AG09309 (cell line): Measurements from ENCODE around the gene CDCA7.
A peak's percentile ranks its signal among the peaks of the same experiment; 100 is the strongest.
"Not testable (repeated sequence)": the region's sequence is repeated elsewhere in the genome, so short reads cannot be mapped to it uniquely, and the experiment has no call there.

Experiments
- DNase-seq: peaks from one replicate; pipeline ENCODE4 v3.0.0-alpha.2; 2010; ENCODE audit warnings: low read depth
- H3K4me3 ChIP-seq: 2 replicates; pipeline ENCODE4 v1.5.1; 2011; ENCODE audit warnings: mild to moderate bottlenecking, low read depth, low read length, moderate library complexity; ENCODE audit not compliant: control insufficient read depth
- CTCF ChIP-seq: IDR thresholded peaks from 2 replicates; pipeline ENCODE4 v1.5.1; 2011; ENCODE audit warnings: mild to moderate bottlenecking, low read depth, low read length, inconsistent platforms; ENCODE audit not compliant: insufficient read depth, control insufficient read depth; ENCODE audit errors: missing control alignments

CDCA7 gene

GRCh38 chr2:173354582-173355131 is at the start of gene CDCA7:
Gene CDCA7 (plus strand): TSS chr2:173354872. CDS start chr2:173354964, 92 bp downstream.
- no peak for DNase-seq
- no peak for TF ChIP-seq CTCF

GRCh38 chr2:173305303-173305702 is 49.4 kb upstream of the CDCA7 start:
- no peak for DNase-seq
- no peak overlapping the region for H3K4me3 ChIP-seq
- TF ChIP-seq CTCF, result no peak

More at GRCh38 chr2:173354582-173355131, at the start of gene CDCA7:
- peak within 1 kb of the TSS; percentile 42 for H3K4me3 ChIP-seq

GRCh38 chr2:173307293-173307692 is 47.4 kb upstream of the CDCA7 start:
- no peak for TF ChIP-seq CTCF
- no peak overlapping the region for H3K4me3 ChIP-seq
- no peak for DNase-seq

DNA sequence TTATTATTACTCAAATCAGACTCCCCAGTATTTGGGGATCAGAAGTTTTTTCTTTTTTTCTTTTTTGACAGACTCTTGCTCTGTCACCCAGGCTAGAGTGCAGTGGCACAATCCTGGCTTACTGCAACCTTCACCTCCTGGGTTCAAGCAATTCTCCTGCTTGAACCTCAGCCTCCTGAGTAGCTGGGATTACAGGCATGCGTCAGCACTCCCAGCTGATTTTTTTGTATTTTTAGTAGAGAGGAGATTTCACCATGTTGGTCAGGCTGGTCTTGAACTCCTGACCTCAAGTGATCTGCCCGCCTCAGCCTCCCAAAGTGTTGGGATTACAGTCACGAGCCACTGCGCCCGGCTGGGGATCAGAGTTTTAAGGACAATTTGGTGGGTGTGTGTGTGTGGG is 45.3 kb upstream of the CDCA7 start:
- DNase-seq, H3K4me3 ChIP-seq: not testable (repeated sequence)

DNA sequence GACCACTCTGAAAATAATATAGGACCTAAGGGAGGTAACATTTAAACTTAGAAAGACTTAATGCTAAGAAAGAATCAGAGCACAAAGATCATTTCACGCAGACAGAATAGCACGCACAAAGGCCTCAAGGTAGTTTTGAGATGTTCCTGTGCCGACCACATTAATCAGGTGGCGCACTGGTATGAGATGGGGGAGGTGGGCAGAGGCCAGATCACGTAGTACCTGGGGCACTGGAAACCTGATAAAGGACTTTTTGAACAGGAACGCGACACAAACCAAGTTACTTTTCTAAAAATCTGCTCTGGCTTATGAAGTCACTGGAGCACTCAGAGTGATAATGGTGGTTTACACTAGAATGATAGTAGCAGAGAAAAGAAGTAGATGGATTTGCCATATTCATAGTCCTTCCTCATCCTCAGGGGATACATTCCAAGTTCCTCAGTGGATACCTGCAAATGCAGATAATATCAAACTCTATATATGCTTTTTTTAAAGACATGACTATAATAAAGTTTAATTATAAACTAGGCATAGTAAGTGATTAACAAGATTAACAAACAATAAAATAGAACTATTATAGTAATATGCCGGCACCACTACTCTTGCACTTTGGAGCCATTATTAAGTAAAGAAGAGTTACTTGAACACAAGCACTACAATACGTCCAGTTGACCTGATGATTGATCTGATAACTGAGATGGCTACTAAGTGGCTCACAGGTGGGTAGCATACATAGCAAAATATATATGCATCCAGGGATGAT is 42.6 kb upstream of the CDCA7 start:
- DNase-seq, result no peak

DNA sequence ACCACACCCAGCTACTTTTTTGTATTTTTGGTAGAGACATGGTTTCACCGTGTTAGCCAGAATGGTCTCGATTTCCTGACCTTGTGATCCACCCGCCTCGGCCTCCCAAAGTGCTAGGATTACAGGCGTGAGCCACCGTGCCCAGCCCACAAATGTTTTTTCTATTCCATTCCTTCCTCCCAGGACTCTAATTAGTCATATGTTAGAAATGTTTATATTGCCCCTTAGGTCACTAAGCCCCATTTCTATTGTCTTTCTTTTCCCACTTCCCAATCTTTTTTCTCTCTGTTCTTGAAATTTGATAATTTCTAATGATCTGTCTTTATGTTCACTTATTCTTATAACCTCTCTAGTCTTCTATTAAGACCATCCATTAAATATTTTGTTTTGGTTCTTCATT is 31.3 kb upstream of the CDCA7 start:
- TF ChIP-seq CTCF, result no peak

More for the DNA sequence above, 42.6 kb upstream of the CDCA7 start:
- no peak for TF ChIP-seq CTCF
- H3K4me3 ChIP-seq, result no peak overlapping the region

DNA sequence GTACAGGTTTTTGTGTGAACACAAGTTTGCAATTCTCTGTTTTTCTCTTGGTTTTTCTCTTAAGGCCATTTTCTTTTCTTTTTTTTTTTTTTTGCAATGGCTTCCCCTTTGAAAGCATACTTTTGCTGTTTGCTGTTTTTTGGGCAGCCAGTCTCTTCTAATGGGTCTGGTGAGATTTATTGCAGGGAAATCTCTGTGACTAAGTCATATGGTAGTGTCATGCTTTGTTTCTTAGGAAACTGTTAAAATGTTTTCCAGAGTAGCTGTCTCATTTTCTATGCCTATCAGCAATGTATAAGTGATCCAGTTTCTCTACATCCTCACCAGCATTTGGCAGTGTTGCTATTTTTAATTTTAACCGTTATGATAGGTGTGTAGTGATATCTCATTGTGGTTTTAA is 27.9 kb upstream of the CDCA7 start:
- peak; percentile 18 for DNase-seq
- TF ChIP-seq CTCF, result no peak
- no peak overlapping the region for H3K4me3 ChIP-seq

More for the DNA sequence above, 31.3 kb upstream of the CDCA7 start:
- DNase-seq, result no peak
- H3K4me3 ChIP-seq, result no peak overlapping the region
